HG02870 (cell line): ENCODE data around the gene TMEM184A.

Experiments
- ATAC-seq: cut with Tn5 transposase; IDR thresholded peaks from one replicate; pipeline ENCODE4 v1.9.1; 2021; ENCODE audit warnings: mild to moderate bottlenecking, moderate library complexity; ENCODE audit not compliant: unreplicated experiment

The TMEM184A gene

DNA sequence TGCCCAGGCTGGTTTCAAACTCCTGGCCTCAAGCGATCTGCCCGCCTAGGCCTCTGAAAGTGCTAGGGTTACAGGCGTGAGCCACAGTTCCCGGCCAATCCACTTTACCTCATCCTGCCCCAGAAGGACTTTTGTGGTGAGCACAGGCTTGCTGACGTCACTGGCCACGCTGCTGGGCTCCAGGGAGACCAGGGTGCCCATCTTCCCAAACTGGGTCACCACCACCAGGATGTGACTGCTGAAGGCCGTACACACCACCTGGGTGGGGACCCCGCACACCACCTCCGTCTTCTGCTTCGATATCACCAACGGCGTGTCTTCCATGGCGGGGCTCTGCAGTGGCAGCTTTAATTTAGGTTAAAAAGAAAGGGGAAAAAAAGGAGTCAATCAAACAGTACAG lies 13.0 kb upstream of the TMEM184A start:
- ATAC-seq, result no peak

- ATAC-seq, result no peak
Measured at GRCh38 chr7:1567896-1568510, 12.0 kb upstream of the TMEM184A start.

DNA sequence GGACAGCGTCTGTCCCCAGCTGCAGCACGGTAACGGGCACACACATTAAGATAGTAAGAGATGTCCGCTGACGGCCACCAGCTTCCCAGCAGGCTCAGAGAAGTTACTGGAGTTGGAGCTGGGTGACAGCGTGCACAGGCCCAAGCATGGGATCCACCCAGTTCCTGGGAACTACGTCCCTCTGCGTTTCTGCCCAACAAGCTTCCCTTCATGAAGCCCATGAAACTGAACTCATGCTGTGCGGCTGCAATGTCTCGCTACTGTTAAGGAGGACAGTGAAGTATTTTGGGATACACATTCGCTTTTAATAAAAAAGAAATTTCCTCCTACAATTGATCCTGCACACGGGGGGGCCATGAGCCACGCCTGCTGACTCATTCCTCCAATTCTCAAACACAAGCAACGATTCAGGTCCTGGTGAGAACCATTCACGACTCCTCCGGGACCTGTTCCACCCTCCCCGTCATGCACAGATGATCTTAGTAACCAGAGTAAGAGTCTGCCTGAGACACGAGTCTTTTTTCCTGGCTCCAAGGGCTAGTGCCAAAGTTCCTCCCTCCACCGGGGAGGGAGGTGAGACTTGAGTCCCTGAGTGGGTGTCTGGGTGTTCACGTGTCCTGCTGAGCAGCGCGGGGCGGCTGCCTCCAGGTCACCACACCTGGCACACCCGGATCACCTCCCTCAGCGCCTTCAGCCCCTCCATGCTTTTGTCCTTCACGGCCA lies 11.2 kb upstream of the TMEM184A start:
- no peak for ATAC-seq

DNA sequence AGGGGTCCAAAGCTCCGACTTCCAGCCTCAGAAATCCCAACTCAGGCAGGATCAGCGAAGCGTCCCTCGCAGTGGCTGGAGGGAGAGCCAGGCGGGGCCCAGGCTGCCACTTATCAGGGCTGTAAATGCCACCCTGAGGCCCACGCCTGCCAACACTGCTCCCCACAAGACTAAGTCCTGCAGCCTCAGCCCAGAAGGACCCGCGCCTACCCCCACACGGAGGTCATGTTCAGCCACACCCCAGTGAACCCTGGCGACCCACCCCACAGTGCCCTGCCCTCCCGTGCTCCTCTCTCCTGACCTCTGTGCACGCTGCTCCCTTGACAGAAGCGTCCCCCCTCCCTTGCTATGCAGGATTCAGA lies 10.7 kb upstream of the TMEM184A start:
- no peak for ATAC-seq

GRCh38 chr7:1564603-1565022 lies 8.6 kb upstream of the TMEM184A start:
- ATAC-seq, result no peak

- ATAC-seq, result no peak
Measured at GRCh38 chr7:1563981-1564602, 8.1 kb upstream of the TMEM184A start.

GRCh38 chr7:1562597-1563051 lies 6.6 kb upstream of the TMEM184A start:
- no peak for ATAC-seq

- no peak for ATAC-seq
Measured at GRCh38 chr7:1562116-1562515, 6.1 kb upstream of the TMEM184A start.

DNA sequence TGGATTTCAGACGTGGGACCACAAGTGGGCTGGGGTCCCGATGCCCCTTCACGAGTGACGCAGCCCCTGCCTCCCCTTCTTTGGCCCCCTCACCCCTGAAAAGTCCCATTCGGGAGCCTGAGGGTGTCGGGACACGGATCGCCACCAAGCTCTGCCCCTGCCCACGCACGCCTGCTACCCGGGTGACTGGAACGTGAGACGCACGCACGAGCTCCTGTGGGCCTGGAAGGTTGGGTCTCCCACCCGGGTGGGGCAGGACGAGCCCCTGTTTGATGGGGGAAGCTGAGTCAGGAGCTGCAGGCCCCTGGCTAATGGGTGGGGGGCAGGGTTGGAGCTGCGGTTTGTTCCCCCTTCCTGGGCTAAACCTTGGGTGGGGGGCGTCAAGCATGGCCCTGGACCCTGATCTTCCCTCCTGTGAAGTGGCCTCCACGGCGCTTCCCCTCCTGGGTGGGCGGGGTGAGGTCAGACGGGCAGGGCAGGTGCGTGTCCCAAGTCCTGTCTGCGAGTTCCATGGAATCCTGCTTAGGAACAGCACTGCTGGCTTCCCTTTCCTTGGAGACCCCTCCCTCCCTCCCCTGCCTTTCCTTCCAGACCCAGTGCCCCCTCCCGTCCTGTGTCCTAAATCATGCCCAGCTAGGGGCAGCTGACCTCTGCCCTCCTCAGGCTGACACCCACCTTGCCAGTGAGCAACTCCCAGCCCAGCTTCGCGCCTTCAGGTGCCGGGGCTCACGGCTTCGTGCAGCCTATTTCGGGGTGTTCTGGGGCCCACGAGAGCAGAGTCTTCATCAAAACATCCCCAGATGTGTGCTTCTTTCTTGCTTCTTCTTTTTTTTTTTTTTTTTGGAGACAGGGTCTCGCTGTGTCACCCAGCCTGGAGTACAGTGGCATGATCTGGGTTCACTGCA lies 5.3 kb upstream of the TMEM184A start:
- ATAC-seq, result no peak

DNA sequence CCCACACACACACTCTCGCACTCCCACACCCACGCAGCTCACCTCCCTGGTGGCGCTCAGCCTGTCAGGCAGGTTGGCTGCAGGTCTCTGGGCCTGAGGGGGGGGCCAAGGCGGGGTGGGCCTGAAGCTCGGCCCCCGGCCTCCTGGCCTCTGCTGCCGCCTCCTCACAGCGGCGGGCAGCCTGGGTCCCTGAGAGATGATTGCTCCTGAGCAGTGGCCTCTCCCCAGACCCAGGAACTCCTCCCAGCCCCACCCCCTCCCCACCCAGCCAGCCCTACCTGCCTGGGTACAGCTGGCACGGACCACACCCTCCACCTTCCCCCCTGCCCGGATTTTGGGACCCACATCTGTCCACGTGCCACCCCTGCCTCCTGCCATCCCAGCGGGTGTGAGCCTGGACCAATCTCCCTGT lies 4.6 kb upstream of the TMEM184A start:
- ATAC-seq, result no peak

DNA sequence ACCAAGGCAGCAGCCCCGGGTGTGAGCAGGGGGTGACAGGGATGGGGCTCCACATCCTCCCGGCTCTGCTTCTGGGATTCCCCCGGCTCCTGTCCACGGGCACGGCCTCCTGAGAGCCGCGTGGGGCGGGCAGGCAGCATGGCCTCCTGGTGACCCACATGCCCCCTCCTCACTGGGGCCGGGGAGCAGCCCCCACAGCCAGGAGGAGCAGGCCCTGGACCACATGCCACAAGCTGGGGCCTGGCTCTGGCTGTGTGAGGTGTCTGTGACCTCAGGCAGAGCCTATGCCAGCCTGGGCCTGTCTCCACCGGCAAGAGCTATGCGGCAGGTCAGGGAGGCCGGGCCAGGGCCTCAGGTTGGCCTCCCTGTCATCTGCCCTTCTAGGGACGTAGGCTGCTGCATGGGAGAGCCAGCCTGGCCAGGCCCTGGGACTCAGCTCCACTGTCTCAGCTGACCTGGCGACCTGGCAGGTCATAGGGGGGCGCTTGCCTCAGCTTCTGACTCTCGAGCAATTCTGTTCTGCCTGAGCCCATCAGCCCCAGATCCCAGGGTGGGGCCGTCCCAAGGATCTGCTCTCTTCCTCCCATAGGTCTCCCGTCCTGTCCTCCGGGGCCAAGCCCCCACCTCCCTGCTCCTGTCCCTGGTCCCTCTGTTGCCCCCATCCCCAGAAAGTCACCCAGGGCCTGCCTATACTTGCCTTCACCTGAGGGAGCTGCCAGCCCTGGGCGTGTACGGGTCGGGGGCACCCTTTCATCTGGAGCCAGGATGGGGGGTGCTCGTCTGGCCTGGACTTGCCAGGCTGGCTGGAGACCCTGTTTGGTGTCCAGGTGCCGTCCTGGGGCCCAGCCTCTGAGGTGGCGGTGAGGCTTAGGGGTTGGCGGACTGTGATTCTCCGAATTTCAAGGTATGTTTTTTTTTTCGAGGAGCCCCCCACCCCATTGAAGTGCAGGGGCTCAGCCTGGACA lies 3.9 kb upstream of the TMEM184A start:
- no peak for ATAC-seq

- ATAC-seq, result no peak
Measured at GRCh38 chr7:1558841-1559625, 3.0 kb upstream of the TMEM184A start.

- ATAC-seq, result no peak
Measured at GRCh38 chr7:1558181-1558811, 2.3 kb upstream of the TMEM184A start.

DNA sequence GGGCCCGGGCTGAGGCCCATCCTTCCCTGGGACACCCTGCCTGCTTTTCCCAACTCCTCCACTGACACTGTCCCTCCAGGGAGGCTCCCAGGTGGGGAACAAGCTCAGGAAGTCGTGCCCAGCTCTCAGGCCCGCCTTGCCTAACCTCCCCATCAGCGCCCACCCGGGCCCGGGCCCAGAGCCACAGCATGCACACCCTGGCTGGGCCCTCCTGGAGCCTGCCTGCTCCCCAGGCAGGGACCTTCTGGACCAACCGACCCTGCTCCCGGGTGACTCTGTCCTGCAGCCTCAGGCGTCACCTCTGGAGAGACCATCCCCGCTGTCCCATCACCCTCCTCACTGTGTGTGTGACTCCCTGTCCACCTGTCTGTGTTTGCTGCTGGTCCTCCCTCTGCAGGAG lies 1.8 kb upstream of the TMEM184A start:
- ATAC-seq, result no peak

DNA sequence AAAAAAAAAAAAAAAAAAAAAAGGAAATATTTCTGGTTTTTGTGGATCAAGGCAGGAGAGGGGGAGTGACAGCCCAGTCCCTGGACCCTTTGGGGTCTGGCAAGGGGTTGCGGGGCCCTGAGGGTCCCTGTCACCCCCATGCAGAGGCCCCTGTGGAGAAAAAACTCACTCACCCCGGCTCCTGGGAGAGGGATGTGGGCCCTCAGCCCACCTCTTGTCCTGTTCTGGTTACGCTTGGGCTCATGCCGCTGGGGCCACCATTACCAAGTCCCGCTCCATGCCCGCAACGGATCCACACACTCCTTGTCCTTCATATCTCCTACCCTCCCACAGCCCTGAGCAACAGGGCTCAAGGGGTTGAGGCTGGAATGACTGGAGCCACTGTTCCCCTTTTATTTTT lies 1.0 kb upstream of the TMEM184A start:
- ATAC-seq, result no peak

GRCh38 chr7:1555046-1555812 lies 776 bp downstream of the TMEM184A start:
- ATAC-seq, result no peak

DNA sequence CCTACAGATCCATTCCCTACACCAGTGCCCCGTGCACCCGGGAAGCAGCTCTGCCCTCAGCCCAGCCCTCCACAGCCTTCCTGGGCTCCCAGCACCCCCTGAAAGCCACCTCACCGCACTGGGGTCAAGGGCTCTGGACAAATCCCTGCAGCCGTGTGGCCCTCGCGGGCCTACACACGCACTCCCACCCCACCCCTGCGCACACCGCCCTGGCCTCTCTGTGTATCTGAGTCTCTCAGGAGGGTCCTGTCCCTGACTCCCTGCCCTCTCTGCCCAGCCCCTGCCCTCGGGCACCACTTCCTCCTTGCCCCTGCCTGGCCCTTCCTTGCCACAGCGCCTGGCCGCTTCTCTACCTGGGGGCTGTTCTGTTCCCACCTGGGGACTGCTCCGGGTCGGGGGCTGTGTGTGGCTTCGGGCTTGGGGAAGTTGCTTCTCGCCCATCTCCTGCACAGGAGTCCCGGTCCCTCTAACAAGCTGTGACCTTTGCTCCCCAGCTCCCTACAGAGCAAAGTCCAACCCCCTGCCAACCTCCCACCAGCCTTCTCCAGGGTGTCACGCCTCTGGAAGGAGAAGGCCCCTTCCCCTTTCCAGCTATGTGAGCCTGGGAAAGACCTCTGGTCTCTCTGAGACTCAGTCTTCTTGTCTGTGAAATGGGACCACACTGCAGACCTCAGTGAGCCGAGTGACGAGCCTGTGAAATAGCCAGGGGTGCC lies 1.5 kb downstream of the TMEM184A start:
- no peak for ATAC-seq
